ENCODE results near the gene SGCD.
"Not testable (repeated sequence)": the region's sequence is repeated elsewhere in the genome, so short reads cannot be mapped to it uniquely, and the experiment has no call there.

The SGCD gene

DNA sequence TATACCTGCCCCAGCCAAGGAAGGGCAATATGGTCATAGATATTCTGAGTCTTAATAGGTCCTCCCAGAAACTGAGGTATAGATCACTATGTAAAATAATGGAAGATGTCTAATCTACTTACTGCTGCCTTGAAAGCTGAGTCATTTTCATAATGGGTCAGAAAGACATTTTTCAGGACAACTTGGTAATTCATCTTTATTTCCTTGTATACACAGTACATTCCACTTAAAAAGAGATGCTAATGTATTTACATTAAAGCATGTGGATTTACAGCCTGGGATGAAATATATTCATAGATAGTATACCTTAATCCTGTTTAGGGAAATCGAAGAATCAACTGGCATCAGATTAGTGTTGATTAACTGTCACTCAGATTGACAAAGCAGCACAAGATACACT, 304.0 kb downstream of the SGCD start:
- peaks cover 2% of the 10 kb centered on the region for H3K4me1 Mint-ChIP-seq (ENCODE audit: low read depth)
- no peak overlapping the region for H3K27ac Mint-ChIP-seq
- no peaks in the 10 kb centered on the region for H3K9me3 Mint-ChIP-seq
- no peaks in the 10 kb centered on the region for H3K36me3 Mint-ChIP-seq (ENCODE audit: low read depth)
- H3K4me3 Mint-ChIP-seq: no peak overlapping the region
- H3K27me3 Mint-ChIP-seq: no peaks in the 10 kb centered on the region
- DNase-seq: no peak

DNA sequence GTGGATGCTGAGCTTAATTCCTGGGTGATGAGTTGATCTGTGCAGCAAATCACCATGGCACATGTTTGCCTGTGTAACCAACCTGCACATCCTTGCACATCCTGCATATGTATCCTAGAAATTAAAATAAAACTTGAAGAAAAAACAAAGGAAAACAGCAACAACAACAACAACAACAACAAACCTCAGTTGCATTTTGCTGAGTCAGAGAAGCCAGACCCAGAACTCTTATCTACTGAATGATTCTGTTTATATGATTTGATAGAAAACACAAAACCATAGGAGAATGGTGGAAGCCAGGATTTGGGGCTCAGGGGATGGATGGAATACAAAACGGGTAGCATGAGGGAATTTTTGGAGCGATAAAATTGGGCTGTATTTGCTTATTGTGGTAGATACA, 307.3 kb downstream of the SGCD start:
- Mint-ChIP-seq H3K27me3 (no peaks in the 10 kb centered on the region), H3K9me3 (no peaks in the 10 kb centered on the region), H3K4me3 (no peak overlapping the region), H3K27ac (no peak overlapping the region), H3K4me1 (ENCODE audit: low read depth) (no peaks in the 10 kb centered on the region), H3K36me3 (ENCODE audit: low read depth) (no peaks in the 10 kb centered on the region)
- DNase-seq: no peak

DNA sequence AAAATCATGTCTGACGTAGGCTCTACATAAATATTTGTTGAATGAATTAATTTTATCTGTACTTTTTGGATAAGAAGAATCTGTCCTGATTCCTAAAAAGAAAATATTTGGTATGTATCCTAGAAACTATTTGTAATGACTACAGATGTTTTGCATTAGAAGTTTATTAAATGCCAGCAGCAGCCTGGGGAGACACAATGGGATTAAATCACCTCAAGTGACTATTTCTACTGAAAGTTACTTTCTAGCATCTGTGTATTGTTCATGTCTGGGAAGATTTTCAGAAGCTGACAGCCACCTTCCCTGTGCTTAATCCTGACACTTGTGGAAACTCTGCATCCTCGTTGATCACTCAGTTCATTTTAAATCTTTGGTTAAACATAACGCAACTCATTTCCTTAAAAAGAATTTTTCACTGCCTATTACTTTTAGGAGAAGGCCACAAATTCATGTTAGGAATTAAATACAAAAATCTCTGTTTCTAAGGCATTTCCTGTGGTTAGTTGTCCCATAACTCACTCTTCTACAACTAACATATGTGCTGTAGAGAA, 313.8 kb downstream of the SGCD start:
- Mint-ChIP-seq H3K27me3 (peaks cover 8% of the 10 kb centered on the region), H3K9me3 (no peaks in the 10 kb centered on the region), H3K27ac (no peak overlapping the region), H3K36me3 (ENCODE audit: low read depth) (no peaks in the 10 kb centered on the region), H3K4me1 (ENCODE audit: low read depth) (no peaks in the 10 kb centered on the region), H3K4me3 (no peak overlapping the region)
- DNase-seq: no peak

DNA sequence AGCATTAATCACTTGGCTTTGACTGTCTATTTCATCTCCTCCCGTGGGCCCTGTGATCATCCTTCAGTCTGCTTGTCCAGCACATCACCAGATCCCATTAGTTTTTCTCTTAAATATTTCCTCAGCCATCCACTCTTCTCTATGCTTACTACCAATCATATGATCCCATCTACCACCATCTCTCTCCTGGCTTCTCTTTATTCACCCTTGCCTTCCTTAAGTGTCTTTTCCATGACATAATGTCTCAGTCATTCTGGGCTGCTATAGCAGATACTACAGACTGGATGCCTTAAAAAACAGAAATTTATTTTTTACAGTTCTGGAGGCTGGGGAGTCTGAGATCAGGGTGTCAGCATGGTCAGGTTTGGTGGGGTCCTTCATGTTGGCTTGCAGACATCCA, 314.7 kb downstream of the SGCD start:
- Mint-ChIP-seq H3K9me3 (no peaks in the 10 kb centered on the region), H3K27ac (no peak overlapping the region), H3K4me3 (no peak overlapping the region), H3K36me3 (ENCODE audit: low read depth) (no peaks in the 10 kb centered on the region), H3K4me1 (ENCODE audit: low read depth) (no peaks in the 10 kb centered on the region), H3K27me3 (peaks cover 16% of the 10 kb centered on the region)
- DNase-seq: no peak

DNA sequence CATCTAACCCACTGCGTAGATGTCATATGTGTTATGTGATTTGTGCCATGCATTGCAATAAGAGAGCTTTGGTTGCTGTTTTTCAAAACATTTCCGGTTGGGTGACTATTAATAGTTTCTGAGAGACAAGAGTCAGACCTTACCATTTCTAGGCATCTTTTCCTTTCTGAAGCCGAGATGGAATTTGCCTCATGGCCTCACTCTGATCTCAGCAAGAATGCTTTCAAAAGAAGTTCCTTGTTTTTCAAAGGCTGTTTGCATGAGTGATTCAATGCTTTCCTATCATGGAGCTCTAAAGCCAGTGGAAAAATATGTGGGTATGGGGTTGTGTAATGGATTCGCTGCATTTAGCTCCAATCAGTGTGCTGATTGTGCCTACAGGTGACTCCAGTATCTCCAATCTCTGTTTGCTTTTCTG, 320.1 kb downstream of the SGCD start:
- DNase-seq: no peak
- Mint-ChIP-seq H3K27me3 (peaks cover 29% of the 10 kb centered on the region), H3K4me3 (no peak overlapping the region), H3K9me3 (no peaks in the 10 kb centered on the region), H3K36me3 (ENCODE audit: low read depth) (no peaks in the 10 kb centered on the region), H3K27ac (no peak overlapping the region), H3K4me1 (ENCODE audit: low read depth) (no peaks in the 10 kb centered on the region)

DNA sequence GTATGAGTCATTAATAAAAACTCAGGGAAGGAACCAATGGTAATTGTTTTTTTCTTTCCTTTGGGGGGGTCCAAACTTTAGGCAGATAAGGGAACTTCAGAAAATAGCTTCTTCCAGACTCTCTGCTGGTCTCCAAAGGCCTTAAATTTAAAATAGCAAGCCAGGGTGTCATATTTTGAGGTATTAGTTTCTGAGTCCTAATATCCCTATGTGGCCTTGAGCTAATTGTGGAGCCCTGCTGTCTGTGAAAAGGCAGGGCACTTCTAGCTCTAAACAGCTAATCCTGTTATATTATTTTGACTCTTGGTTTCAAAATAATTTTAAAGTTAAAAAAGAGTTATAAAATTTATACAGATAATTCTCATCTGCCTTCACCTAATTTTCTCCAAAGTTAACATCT, 327.5 kb downstream of the SGCD start:
- Mint-ChIP-seq H3K4me1 (ENCODE audit: low read depth) (no peaks in the 10 kb centered on the region), H3K9me3 (no peaks in the 10 kb centered on the region), H3K27me3 (peaks cover 8% of the 10 kb centered on the region), H3K27ac (no peak overlapping the region), H3K36me3 (ENCODE audit: low read depth) (no peaks in the 10 kb centered on the region), H3K4me3 (no peak overlapping the region)
- no peak for DNase-seq

DNA sequence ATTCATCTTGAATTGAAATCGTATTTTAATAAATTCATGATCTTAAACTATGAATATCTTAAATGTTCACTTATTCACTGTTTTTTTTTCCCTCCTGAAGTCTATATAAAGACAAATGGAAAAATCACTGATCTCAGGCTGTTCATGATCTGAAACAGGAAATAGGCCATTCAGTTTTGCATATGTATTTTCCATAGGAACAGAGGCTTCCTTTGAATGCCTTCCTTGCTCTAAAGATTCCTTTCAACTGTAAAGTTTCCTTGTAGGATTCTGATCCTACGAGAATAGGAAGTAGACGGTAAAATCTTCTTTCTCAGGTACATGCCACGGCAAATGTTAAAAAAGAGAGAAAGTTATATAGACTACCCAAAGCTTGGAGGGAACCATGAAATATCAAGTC, 328.8 kb downstream of the SGCD start:
- no peak overlapping the region for H3K4me3 Mint-ChIP-seq

DNA sequence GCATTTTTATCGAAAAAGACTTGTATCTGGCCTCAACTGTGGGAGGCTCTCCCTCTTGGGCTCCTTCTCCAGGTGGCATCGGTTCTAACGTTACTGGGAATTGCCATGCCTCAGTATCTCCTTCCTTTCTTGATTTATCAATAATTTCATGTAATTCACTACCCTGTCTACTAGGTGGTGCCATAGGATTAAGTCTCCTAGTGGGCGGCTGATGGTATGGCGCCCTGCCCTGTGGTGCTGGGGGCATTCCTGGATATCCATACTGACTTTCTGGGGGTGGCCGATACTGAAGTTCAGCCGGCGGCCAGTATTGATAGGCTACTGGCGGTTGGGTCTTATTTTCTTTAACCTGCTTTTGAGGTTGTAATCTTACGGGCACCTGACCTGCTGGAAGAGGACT, 337.9 kb downstream of the SGCD start:
- not testable (repeated sequence) for H3K27me3 Mint-ChIP-seq; H3K36me3 Mint-ChIP-seq (ENCODE audit: low read depth); H3K4me3 Mint-ChIP-seq; H3K27ac Mint-ChIP-seq; DNase-seq; H3K9me3 Mint-ChIP-seq; H3K4me1 Mint-ChIP-seq (ENCODE audit: low read depth)

More for the DNA sequence above, 328.8 kb downstream of the SGCD start:
- no peak overlapping the region for H3K27ac Mint-ChIP-seq
- H3K27me3 Mint-ChIP-seq: peaks cover 8% of the 10 kb centered on the region
- DNase-seq: no peak
- no peaks in the 10 kb centered on the region for H3K4me1 Mint-ChIP-seq (ENCODE audit: low read depth)
- no peaks in the 10 kb centered on the region for H3K36me3 Mint-ChIP-seq (ENCODE audit: low read depth)
- H3K9me3 Mint-ChIP-seq: no peaks in the 10 kb centered on the region

DNA sequence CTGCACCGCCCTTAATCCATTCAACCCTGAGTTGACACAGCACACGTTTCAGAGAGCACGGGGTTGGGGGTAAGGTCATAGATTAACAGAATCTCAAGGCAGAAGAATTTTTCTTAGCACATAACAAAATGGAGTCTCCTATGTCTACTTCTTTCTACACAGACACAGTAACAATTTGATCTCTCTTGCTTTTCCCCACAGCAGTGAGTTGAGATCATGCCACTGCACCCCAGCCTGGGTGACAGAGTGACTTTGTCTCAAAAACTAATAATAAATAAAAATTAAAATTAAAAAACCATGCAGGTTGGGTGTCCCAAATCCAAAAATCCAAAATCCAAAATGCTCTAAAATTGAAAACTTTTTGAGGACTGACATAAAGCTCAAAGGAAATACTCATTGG, 339.7 kb downstream of the SGCD start:
- H3K4me1 Mint-ChIP-seq (ENCODE audit: low read depth); H3K4me3 Mint-ChIP-seq; H3K27me3 Mint-ChIP-seq; H3K36me3 Mint-ChIP-seq (ENCODE audit: low read depth); H3K27ac Mint-ChIP-seq; H3K9me3 Mint-ChIP-seq; DNase-seq: not testable (repeated sequence)

DNA sequence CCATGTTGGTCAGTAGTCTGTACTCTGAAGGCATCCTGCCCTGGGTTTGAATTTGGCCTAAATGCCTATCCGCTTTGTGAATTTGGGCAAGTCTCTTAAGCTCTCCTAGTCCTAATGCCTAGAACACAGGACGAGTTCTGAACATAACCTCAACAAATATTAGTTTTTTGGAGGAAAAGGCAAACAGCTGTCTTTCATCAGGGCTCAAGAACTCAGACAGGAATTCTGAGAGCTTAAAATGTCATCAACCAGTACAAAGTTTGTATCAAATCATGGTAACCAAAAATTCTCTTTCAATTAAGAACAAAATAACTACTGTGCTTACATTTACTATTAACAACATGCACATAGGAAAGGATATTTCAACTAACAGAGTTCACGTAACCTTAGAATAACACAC, 340.7 kb downstream of the SGCD start:
- Mint-ChIP-seq H3K4me3 (no peak overlapping the region), H3K9me3 (no peaks in the 10 kb centered on the region), H3K27ac (no peak overlapping the region), H3K4me1 (ENCODE audit: low read depth) (no peaks in the 10 kb centered on the region), H3K36me3 (ENCODE audit: low read depth) (no peaks in the 10 kb centered on the region), H3K27me3 (no peaks in the 10 kb centered on the region)
- no peak for DNase-seq

DNA sequence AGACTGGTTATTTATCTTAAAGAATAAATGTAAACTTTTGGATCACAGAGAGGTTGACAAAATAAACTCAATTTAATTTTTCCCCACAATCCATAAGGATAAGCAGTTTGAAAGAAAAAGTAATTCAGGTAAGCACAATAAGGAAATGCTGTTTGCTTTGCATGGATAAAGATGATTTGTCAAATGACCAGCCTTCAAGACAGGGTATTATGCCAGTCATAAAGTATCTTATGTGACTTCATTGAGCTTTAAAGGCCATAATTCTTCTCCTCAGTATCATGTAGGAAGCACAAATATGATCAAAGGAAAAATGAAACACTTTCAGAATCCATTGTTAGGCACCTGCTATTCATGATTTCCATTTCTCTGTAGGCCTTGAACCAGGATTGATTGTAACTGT, 342.5 kb downstream of the SGCD start:
- H3K27me3 Mint-ChIP-seq: no peaks in the 10 kb centered on the region
- H3K36me3 Mint-ChIP-seq (ENCODE audit: low read depth): no peaks in the 10 kb centered on the region
- H3K9me3 Mint-ChIP-seq: no peaks in the 10 kb centered on the region
- DNase-seq: no peak
- no peak overlapping the region for H3K27ac Mint-ChIP-seq
- no peak overlapping the region for H3K4me3 Mint-ChIP-seq
- H3K4me1 Mint-ChIP-seq (ENCODE audit: low read depth): no peaks in the 10 kb centered on the region

DNA sequence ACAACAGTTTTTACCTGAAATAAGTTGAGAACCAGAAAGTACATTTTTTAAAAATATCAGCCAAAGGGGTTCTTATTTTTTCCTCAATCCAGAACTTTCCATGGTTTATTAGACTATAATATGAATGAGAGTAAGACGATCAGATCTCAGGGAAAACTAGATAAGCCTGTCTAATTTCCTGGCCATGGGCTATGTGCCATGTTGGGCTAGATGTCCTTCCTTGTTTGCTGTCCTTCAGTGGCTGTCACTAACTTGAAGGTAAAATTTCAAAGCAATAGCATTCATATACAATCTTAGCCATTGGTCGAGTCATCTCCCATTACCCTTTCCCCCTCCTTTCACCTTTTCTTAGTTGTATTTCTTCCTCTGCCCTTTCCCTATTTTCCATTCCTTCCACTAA, 343.7 kb downstream of the SGCD start:
- Mint-ChIP-seq H3K27ac (no peak overlapping the region), H3K4me1 (ENCODE audit: low read depth) (no peaks in the 10 kb centered on the region), H3K9me3 (no peaks in the 10 kb centered on the region), H3K36me3 (ENCODE audit: low read depth) (no peaks in the 10 kb centered on the region), H3K27me3 (no peaks in the 10 kb centered on the region), H3K4me3 (no peak overlapping the region)
- DNase-seq: no peak

DNA sequence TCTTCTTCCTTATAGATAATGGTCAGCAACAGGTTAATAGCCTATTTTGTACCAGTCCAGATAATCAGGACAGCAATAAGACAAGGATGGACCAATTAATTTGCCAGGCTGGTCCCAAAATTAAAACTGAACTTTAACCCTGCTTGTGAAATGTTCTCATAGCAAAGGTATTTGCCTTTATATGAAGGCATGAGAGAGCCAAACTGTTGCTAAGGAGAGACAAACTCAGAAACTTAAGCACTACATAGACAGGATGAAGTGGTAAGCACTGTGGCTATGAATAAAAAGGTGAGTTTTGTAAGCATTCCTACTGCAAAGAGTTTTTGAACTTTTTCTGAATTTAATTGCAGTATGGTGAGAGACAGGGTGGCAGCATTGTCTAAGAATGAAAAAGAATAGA, 348.4 kb downstream of the SGCD start:
- H3K27me3 Mint-ChIP-seq: no peaks in the 10 kb centered on the region
- no peaks in the 10 kb centered on the region for H3K36me3 Mint-ChIP-seq (ENCODE audit: low read depth)
- no peak overlapping the region for H3K27ac Mint-ChIP-seq
- H3K4me3 Mint-ChIP-seq: no peak overlapping the region
- no peaks in the 10 kb centered on the region for H3K9me3 Mint-ChIP-seq
- DNase-seq: no peak
- no peaks in the 10 kb centered on the region for H3K4me1 Mint-ChIP-seq (ENCODE audit: low read depth)

DNA sequence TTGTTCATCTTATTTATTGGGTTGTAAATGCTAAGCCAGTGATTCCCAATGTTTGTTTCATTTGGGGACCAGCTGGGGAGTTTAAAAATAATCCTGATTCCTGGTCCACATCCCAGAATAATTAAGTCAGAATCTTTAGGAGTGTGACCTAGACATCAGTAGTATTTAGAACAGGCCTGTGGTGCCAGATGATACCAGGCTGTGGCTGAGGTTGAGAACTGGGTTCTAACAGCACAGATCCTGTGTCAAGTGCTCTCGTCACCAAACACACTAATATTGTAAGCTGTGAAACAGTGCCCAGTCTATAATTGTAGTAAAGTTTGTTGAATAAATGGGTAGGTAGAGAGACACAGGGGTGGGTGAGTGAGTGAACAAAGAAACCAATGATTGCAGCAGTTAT, 351.0 kb downstream of the SGCD start:
- peaks cover 2% of the 10 kb centered on the region for H3K4me1 Mint-ChIP-seq (ENCODE audit: low read depth)
- H3K9me3 Mint-ChIP-seq: no peaks in the 10 kb centered on the region
- no peak overlapping the region for H3K27ac Mint-ChIP-seq
- no peak overlapping the region for H3K4me3 Mint-ChIP-seq
- no peak for DNase-seq
- H3K27me3 Mint-ChIP-seq: peaks cover 7% of the 10 kb centered on the region
- H3K36me3 Mint-ChIP-seq (ENCODE audit: low read depth): no peaks in the 10 kb centered on the region

DNA sequence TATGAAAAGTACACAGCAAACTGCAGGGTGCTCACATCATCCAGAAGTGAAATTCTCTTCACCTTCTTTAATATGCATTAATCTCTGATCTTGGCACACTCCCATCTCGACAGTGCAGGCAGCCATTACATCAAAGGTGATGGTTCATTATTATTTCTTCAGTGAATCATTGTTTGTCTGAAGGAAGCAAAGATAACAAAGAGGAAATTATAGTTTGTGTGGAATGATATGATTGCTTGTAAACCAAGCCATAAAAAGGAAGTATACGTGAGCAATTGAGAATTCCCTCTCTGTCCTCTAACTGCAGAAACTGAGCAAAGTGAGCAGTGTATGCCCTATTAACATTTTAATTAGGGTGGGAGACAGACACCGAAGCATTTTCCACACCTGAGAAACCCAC, 351.5 kb downstream of the SGCD start:
- H3K36me3 Mint-ChIP-seq (ENCODE audit: low read depth): no peaks in the 10 kb centered on the region
- no peak overlapping the region for H3K27ac Mint-ChIP-seq
- H3K27me3 Mint-ChIP-seq: peaks cover 12% of the 10 kb centered on the region
- H3K9me3 Mint-ChIP-seq: no peaks in the 10 kb centered on the region
- DNase-seq: no peak
- H3K4me1 Mint-ChIP-seq (ENCODE audit: low read depth): peaks cover 4% of the 10 kb centered on the region
- H3K4me3 Mint-ChIP-seq: no peak overlapping the region

DNA sequence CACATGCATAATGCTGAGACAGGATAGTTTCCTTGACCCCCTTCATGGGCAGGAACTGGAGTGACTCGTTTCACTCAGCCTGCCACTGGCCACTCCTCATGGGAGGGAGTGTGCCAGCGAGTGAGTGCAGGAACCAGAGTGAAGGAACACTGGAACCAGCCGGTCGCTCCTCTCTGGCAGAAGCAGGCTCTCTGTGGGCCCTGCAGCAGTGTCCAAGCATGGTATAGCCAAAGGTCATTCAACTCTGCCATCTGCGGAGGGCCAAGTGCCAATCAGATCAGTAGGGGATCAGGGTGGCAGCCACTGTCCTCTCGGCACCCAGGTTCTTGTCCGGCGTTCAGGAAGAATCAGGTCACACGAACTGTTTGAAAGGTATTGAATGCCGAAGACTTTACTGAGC, 353.9 kb downstream of the SGCD start:
- Mint-ChIP-seq H3K27me3 (peaks cover 27% of the 10 kb centered on the region), H3K36me3 (ENCODE audit: low read depth) (no peaks in the 10 kb centered on the region), H3K9me3 (no peaks in the 10 kb centered on the region), H3K4me1 (ENCODE audit: low read depth) (peaks cover 5% of the 10 kb centered on the region), H3K4me3 (no peak overlapping the region), H3K27ac (no peak overlapping the region)
- no peak for DNase-seq
